Activated CD4-positive, alpha-beta memory T cell treated with anti-CD3 and anti-CD28 coated beads, Interleukin-2, amount 10 ng/mL, durations not matched to agents 7 days and 5 days (primary cell): ENCODE results near the gene SLC46A2. TPM values are rescaled to one million over a fixed set of nuclear protein-coding genes. Genes with fewer than 3 reads are reported as not detected.

Source experiments
- CTCF ChIA-PET: fragments of 350-600 bp; sonication (Branson Sonifier 250); formaldehyde crosslinking; loops from one replicate; lab custom pipeline; 2021; ENCODE audit warnings: antibody characterized with exemption, inconsistent platforms; lab: Charles Lee
- POLR2A ChIA-PET: fragments of 350-600 bp; sonication (Branson Sonifier 250); formaldehyde crosslinking; loops from one replicate; lab custom pipeline; 2021; ENCODE audit warnings: antibody characterized with exemption; lab: Charles Lee
- DNase-seq: peaks from one replicate; pipeline ENCODE4 v3.0.0-alpha.2; 2020
- H3K27ac Mint-ChIP-seq: one replicate; pipeline ENCODE4 v1.8.0; 2021; ENCODE audit warnings: mild to moderate bottlenecking, mixed read lengths
- H3K27me3 Mint-ChIP-seq: one replicate; pipeline ENCODE4 v1.8.0; 2021; ENCODE audit warnings: mixed read lengths
- H3K36me3 Mint-ChIP-seq: one replicate; pipeline ENCODE4 v1.8.0; 2021; ENCODE audit warnings: low read depth, mixed read lengths
- H3K4me1 Mint-ChIP-seq: one replicate; pipeline ENCODE4 v1.8.0; 2021; ENCODE audit warnings: mixed read lengths
- H3K4me3 Mint-ChIP-seq: one replicate; pipeline ENCODE4 v1.8.0; 2021; ENCODE audit warnings: mild to moderate bottlenecking, mixed read lengths
- H3K9me3 Mint-ChIP-seq: one replicate; pipeline ENCODE4 v1.8.0; 2021; ENCODE audit warnings: mixed read lengths
- total RNA-seq, 2 experiments: library from RNA; stranded (reverse); gene quantifications; one replicate each; pipeline ENCODE4 v1.2.3, GENCODE V29; 2021

The SLC46A2 gene
- total RNA-seq, 2 experiments from 2014 or later = not detected

DNA sequence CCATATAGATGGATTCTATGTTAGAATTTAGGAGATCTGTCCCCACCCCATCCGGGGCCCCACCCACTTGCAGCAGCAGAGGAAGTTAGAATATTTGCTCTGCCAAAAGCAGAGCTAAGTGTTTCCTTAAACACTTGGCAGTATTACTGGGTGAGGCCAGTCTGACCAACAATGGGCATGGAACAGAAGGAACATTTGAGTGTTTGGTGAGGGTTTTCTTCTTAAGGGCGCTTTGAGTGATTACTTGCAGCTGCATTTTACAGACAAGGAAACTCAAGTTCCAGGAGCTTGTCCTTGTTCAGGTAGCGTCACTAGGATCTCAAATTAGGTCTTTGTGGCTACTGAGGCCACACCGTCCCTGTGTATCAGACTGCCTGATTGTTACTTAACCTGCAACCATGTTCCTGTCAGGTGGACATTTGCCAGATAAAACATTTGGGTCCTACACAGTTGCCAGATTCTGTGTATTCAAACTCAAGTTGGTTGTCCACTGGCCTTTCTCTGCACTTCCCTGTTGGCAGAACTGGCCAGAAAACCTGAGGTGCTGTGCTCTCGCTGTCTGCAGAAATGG lies 59.3 kb downstream of the SLC46A2 start:
- H3K36me3 Mint-ChIP-seq = no peaks in the 10 kb centered on the region
- H3K27ac Mint-ChIP-seq = no peak overlapping the region
- DNase-seq = no peak

More for the DNA sequence above, 59.3 kb downstream of the SLC46A2 start:
- H3K4me3 Mint-ChIP-seq = no peak overlapping the region
- H3K9me3 Mint-ChIP-seq = no peaks in the 10 kb centered on the region
- ChIA-PET POLR2A (no interaction called here), CTCF (interaction anchor here (1.0 kb wide), 1 partner anchor 14 kb away, joined by 5 read pairs; no protein-coding TSS in a partner anchor)
- H3K27me3 Mint-ChIP-seq = no peaks in the 10 kb centered on the region
- H3K4me1 Mint-ChIP-seq = peaks cover 6% of the 10 kb centered on the region

Other genes starting within 250 kb of the SLC46A2 start
- gene INIP, start 172.8 kb downstream of the SLC46A2 start, total RNA-seq = 10 to 100 TPM; 36.1 to 38.1 TPM
- gene SNX30, start 140.1 kb downstream of the SLC46A2 start, total RNA-seq = 1 to 10 TPM; 8.2 to 8.4 TPM
- under 1 TPM in 1 of 2 experiments, not detected in 1; 0.30 TPM for gene ZNF883, start 121.3 kb upstream of the SLC46A2 start, total RNA-seq
- gene ZFP37, start 165.8 kb upstream of the SLC46A2 start, total RNA-seq = under 1 TPM; 0.78 to 0.81 TPM